Stimulated activated CD4-positive, alpha-beta T cell treated with anti-CD3 and anti-CD28 coated beads, Interleukin-15, amount 100 ng/mL, for 24 hours (primary cell): ENCODE measurements around the gene DEFB119.
"Not testable (repeated sequence)": the region's sequence is repeated elsewhere in the genome, so short reads cannot be mapped to it uniquely, and the experiment has no call there.

Experiments used
- DNase-seq: peaks from one replicate; pipeline ENCODE4 v3.0.0-alpha.2; 2020

Gene DEFB119

GRCh38 chr20:31390490-31390889, at the start of gene DEFB119:
Gene DEFB119 (minus strand): TSS chr20:31390590. CDS start chr20:31390483, 107 bp downstream.
- DNase-seq = no peak

GRCh38 chr20:31430568-31431115, 40.3 kb upstream of the DEFB119 start:
- DNase-seq = no peak

GRCh38 chr20:31427576-31427975, 37.2 kb upstream of the DEFB119 start:
- DNase-seq = not testable (repeated sequence)

- DNase-seq = not testable (repeated sequence)
Observed at GRCh38 chr20:31426891-31427551, 36.6 kb upstream of the DEFB119 start.

- no peak for DNase-seq
Observed at GRCh38 chr20:31425797-31426196, 35.4 kb upstream of the DEFB119 start.

GRCh38 chr20:31418307-31418706, 27.9 kb upstream of the DEFB119 start:
- no peak for DNase-seq

GRCh38 chr20:31415653-31416052, 25.3 kb upstream of the DEFB119 start:
- no peak for DNase-seq

- no peak for DNase-seq
Observed at GRCh38 chr20:31414381-31414780, 24.0 kb upstream of the DEFB119 start.

GRCh38 chr20:31410011-31410410, 19.6 kb upstream of the DEFB119 start:
- DNase-seq = no peak

- DNase-seq = no peak
Observed at GRCh38 chr20:31406115-31406514, 15.7 kb upstream of the DEFB119 start, which contains the start of gene DEFB121. Gene DEFB121 (minus strand): TSS chr20:31406215. CDS start chr20:31406152, 63 bp downstream.

GRCh38 chr20:31403886-31404285, 13.5 kb upstream of the DEFB119 start:
- no peak for DNase-seq

GRCh38 chr20:31394900-31395299, 4.5 kb upstream of the DEFB119 start:
- DNase-seq = no peak

- DNase-seq = no peak
Observed at GRCh38 chr20:31392836-31393235, 2.4 kb upstream of the DEFB119 start.

GRCh38 chr20:31374346-31374745, 16.0 kb downstream of the DEFB119 start:
- DNase-seq = no peak

- no peak for DNase-seq
Observed at GRCh38 chr20:31368301-31368700, 22.1 kb downstream of the DEFB119 start, which contains the start of gene DEFB118. Gene DEFB118 (plus strand): TSS chr20:31368601. CDS start chr20:31368651, 50 bp downstream.

GRCh38 chr20:31364272-31364671, 26.1 kb downstream of the DEFB119 start:
- DNase-seq = not testable (repeated sequence)

- no peak for DNase-seq
Observed at GRCh38 chr20:31363295-31363694, 27.1 kb downstream of the DEFB119 start.

GRCh38 chr20:31355981-31356380, 34.4 kb downstream of the DEFB119 start:
- no peak for DNase-seq

GRCh38 chr20:31341470-31341869, 48.9 kb downstream of the DEFB119 start:
- no peak for DNase-seq

- DNase-seq = no peak
Observed at GRCh38 chr20:31330893-31331292, 59.5 kb downstream of the DEFB119 start.
